ENCODE data around the gene MUC2.
A peak's percentile ranks its signal among the peaks of the same experiment; 100 is the strongest.

Gene MUC2

DNA sequence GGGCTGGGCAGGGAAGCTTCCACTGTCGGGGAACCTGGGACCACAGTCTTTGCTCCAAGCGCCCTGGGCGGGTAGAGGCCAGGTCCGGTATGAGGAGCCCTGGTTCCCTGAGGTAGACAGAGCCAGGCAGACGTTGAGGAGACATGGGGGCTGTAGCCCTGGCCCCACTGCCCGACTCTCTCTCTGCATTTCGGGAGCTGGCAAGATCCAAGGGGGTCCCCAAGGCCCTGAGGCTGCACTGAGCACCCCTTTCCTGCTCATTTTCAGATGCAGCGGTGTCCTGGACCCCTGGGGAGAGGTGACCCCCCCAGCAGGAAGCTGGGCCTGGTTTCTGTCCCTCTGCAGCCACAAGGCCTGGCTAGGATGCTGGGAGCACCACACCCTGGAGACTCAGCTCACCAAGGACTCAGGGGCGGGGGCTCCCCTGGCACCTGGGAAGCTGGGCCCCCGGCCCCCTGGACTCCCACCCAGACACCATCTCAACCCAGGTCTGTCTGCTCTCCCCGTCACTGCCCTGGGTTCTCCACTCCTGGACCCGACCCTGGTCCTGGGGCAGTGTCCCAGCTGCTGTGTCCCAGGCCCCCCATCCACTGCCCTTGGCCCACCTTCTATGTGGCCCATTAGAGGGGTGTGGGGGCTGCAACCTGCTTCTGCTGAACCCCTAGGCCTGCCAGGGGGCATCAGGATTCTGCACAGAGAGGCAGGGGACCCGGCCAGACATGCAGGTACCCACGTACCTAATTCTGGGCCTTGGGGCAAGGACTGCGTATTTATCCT lies 23.1 kb upstream of the MUC2 start:
- no peaks in the 10 kb centered on the region for H3K9me3 ChIP-seq (ENCODE audit: control insufficient read depth in 1 of 2, low read length in 2 of 2)
- no peak overlapping the region for H3K9ac ChIP-seq (ENCODE audit: low read depth in 1 of 2, low read length in 2 of 2)
- H3K27ac ChIP-seq (ENCODE audit: low read depth, low read length), result no peak overlapping the region
- peaks cover 21 to 32% of the 10 kb centered on the region in 2 donors for H3K4me1 ChIP-seq (ENCODE audit: control insufficient read depth in 1 of 2, insufficient read depth in 2 of 2, low read length in 2 of 2)
- H3K27me3 ChIP-seq (ENCODE audit: control insufficient read depth in 1 of 2, insufficient read depth in 2 of 2, low read length in 2 of 2), result peaks cover 10 to 18% of the 10 kb centered on the region in 2 donors
- H3K36me3 ChIP-seq (ENCODE audit: control insufficient read depth in 1 of 2, insufficient read depth in 2 of 2, low read length in 2 of 2), result no peaks in the 10 kb centered on the region
- no peak overlapping the region for H3K4me3 ChIP-seq (ENCODE audit: low read depth in 1 of 2, low read length in 2 of 2)

DNA sequence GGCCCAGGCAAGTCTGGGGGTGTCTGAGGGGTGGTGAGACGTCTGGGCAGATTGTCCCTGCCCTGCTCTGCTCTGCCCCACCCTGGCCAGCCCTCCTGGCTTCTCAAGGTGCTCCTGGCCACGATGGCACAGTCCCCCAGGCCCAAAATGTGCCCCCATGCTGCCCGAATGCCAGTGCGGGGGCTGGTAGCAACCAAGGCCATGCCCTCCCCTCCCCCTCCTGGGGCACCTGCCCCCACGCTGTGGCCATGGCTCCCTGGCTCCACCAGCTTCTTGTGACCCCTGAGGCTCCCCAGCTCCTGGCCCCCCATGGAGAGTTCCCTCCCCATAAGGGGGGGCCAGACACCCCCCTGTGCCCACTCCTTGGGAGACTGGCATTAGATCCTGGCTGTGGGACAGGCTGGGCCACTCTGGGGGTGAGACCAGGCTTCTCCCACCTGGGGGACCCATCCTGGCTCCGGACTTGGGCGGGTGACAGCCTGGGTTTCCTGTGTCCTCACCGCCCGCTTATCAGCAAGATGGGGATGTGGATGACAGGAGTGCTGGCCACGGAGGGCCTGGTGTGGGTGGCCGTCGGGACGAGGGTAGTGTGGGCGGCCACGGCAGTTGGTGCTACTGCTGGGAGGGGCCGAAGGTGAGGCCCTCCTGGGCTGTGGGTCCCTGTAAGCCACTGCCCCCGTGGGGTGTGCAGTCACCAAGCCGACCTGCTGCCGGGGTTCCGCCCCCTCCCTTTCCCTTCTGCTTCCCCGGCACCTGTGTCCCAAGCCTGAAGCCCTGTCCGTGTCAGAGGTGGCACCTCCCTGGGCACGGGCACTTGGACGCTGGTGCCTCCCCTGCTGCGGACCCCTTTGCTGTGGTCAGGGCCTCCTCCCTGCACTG lies 22.3 kb upstream of the MUC2 start:
- no peak overlapping the region for H3K4me3 ChIP-seq (ENCODE audit: low read depth in 1 of 2, low read length in 2 of 2)
- no peaks in the 10 kb centered on the region for H3K9me3 ChIP-seq (ENCODE audit: control insufficient read depth in 1 of 2, low read length in 2 of 2)
- peaks cover 8 to 17% of the 10 kb centered on the region in 2 donors for H3K27me3 ChIP-seq (ENCODE audit: control insufficient read depth in 1 of 2, insufficient read depth in 2 of 2, low read length in 2 of 2)
- H3K9ac ChIP-seq (ENCODE audit: low read depth in 1 of 2, low read length in 2 of 2), result no peak overlapping the region
- H3K36me3 ChIP-seq (ENCODE audit: control insufficient read depth in 1 of 2, insufficient read depth in 2 of 2, low read length in 2 of 2), result no peaks in the 10 kb centered on the region
- H3K4me1 ChIP-seq (ENCODE audit: control insufficient read depth in 1 of 2, insufficient read depth in 2 of 2, low read length in 2 of 2), result peaks cover 21 to 32% of the 10 kb centered on the region in 2 donors
- no peak overlapping the region for H3K27ac ChIP-seq (ENCODE audit: low read depth, low read length)

DNA sequence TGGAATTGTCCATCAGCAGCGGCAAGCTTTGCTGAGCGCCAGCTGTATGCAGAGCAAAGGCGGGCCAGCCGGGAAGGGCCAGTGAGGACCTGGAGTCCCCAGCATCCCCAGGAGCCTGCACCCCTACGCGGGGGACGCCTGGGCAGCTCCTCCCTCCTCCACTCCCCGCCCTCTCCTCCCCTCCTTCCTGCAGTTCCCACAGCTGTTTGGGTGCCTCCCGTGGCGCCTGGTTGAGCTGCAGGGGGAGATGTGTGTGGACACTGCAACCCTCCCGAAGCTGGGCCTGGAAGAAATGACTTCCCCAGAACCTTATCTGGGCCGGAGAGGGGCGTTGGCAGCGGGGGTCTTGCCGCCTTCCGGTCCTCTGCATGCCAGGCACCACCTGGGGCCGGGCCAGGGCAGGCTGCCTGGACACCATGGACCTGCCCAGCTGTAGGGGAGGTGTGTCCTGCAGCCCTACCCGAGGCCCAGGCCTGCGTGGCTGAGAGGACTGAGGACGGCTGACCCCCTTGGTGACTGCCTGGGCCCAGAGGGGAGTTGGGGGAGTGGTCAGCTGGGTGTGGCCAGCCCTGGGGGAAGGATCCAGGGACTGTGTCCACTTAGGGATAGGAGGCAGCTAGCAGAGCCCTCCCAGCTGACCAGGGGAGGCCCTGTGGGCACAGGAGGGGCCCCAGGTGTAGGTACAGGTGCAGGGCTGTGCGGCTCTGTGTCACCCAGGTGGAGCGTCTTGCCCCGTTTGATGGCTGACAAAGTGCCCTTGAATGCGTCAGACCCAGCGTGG lies 21.4 kb upstream of the MUC2 start:
- H3K4me3 ChIP-seq (ENCODE audit: low read depth in 1 of 2, low read length in 2 of 2), result no peak overlapping the region
- no peaks in the 10 kb centered on the region for H3K36me3 ChIP-seq (ENCODE audit: control insufficient read depth in 1 of 2, insufficient read depth in 2 of 2, low read length in 2 of 2)
- peak overlapping the region in 1 of 2 donors; percentile 9 for H3K9ac ChIP-seq (ENCODE audit: low read depth in 1 of 2, low read length in 2 of 2)
- H3K9me3 ChIP-seq (ENCODE audit: control insufficient read depth in 1 of 2, low read length in 2 of 2), result no peaks in the 10 kb centered on the region
- H3K27ac ChIP-seq (ENCODE audit: low read depth, low read length), result peak overlapping the region; percentile 42
- H3K27me3 ChIP-seq (ENCODE audit: control insufficient read depth in 1 of 2, insufficient read depth in 2 of 2, low read length in 2 of 2), result peaks cover 4 to 11% of the 10 kb centered on the region in 2 donors
- H3K4me1 ChIP-seq (ENCODE audit: control insufficient read depth in 1 of 2, insufficient read depth in 2 of 2, low read length in 2 of 2), result peaks cover 21 to 32% of the 10 kb centered on the region in 2 donors

DNA sequence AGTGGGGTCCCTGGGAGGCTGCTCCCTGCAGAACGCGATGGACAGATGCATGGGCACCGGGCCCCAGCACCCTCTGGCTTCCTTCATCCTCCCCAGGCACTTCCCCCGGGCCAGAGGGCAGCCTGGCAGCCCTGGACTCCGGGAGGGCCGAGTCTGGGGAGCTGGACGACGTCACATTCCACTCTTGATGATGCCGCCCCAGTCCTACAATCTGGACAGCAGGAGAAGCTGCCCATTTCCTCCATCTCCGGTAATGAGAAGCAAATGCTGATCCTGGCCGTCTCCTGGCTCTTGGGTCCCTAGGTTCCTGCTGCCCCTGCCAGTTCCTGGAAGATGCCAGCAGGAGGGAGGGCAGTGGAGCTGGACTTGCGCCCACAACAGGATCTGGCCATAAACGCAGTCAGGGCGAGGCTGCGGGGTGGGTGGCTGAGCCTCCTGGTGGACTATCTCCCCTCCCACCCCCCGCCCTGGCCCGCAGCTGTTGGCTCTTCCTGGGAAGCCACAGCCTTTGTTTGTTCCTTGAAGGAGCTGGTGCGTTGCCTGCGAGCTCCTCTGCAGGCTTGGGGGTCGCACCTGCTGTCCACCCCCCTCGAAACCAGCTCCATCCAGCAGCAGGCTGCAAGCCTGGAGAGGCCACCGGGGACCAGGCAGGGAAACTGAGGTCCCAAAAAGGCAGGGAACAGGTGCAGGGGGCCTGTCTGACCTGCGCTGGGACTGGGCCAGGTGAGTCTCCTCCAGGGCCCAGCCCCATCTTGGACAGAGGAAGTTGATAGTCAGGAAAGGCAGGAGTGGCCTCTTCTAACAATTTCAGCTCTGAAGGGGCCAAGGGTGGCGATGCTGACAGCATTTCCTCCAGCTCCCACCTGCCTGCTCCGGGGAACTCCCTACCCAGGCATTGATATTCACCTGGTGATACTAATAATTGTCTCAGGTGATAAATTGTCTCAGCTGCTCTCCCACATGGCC lies 20.2 kb upstream of the MUC2 start:
- H3K36me3 ChIP-seq (ENCODE audit: control insufficient read depth in 1 of 2, insufficient read depth in 2 of 2, low read length in 2 of 2), result no peaks in the 10 kb centered on the region
- H3K9me3 ChIP-seq (ENCODE audit: control insufficient read depth in 1 of 2, low read length in 2 of 2), result no peaks in the 10 kb centered on the region
- H3K27me3 ChIP-seq (ENCODE audit: control insufficient read depth in 1 of 2, insufficient read depth in 2 of 2, low read length in 2 of 2), result peaks cover 0 to 9% of the 10 kb centered on the region in 2 donors
- peak overlapping the region; percentile 62 for H3K27ac ChIP-seq (ENCODE audit: low read depth, low read length)
- peak overlapping the region; percentile 9 to 51 for H3K9ac ChIP-seq (ENCODE audit: low read depth in 1 of 2, low read length in 2 of 2)
- peaks cover 21 to 32% of the 10 kb centered on the region in 2 donors for H3K4me1 ChIP-seq (ENCODE audit: control insufficient read depth in 1 of 2, insufficient read depth in 2 of 2, low read length in 2 of 2)
- peak overlapping the region; percentile 5 to 43 for H3K4me3 ChIP-seq (ENCODE audit: low read depth in 1 of 2, low read length in 2 of 2)

DNA sequence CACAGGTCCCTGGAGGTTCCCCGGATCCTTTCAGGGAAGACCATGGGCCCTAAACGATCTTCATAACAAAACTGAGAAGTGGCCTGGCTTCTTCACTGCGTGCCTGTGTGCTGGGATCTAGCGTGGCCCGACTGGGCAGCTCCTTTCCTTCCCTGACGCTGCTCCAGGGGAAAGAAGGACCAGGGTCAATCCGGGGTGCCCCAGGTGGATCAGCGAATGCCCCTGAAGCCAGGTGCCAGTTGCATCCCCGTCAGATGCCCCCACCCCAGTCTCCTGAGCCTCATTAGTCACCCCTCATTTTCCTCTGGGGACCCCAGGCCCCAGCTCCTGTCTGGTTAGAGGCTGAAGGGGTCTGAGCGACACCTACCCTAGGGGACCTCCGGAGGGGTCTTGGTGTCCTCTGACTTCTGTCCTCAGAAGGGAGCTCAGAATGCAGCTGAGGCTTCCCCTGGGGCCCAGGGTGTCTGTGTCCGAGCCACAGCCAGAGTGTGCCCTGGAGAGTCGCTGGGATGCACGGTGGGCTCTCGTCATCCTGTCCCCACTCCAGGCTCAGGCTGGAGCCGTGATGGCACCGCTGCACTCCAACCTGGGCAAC lies 19.5 kb upstream of the MUC2 start:
- H3K36me3 ChIP-seq (ENCODE audit: control insufficient read depth in 1 of 2, insufficient read depth in 2 of 2, low read length in 2 of 2), result no peaks in the 10 kb centered on the region
- H3K27me3 ChIP-seq (ENCODE audit: control insufficient read depth in 1 of 2, insufficient read depth in 2 of 2, low read length in 2 of 2), result peaks cover 0 to 4% of the 10 kb centered on the region in 2 donors
- H3K4me1 ChIP-seq (ENCODE audit: control insufficient read depth in 1 of 2, insufficient read depth in 2 of 2, low read length in 2 of 2), result peaks cover 24 to 35% of the 10 kb centered on the region in 2 donors
- no peak overlapping the region for H3K27ac ChIP-seq (ENCODE audit: low read depth, low read length)
- peak overlapping the region in 1 of 2 donors; percentile 5 for H3K4me3 ChIP-seq (ENCODE audit: low read depth in 1 of 2, low read length in 2 of 2)
- no peaks in the 10 kb centered on the region for H3K9me3 ChIP-seq (ENCODE audit: control insufficient read depth in 1 of 2, low read length in 2 of 2)
- peak overlapping the region; percentile 9 to 51 for H3K9ac ChIP-seq (ENCODE audit: low read depth in 1 of 2, low read length in 2 of 2)

DNA sequence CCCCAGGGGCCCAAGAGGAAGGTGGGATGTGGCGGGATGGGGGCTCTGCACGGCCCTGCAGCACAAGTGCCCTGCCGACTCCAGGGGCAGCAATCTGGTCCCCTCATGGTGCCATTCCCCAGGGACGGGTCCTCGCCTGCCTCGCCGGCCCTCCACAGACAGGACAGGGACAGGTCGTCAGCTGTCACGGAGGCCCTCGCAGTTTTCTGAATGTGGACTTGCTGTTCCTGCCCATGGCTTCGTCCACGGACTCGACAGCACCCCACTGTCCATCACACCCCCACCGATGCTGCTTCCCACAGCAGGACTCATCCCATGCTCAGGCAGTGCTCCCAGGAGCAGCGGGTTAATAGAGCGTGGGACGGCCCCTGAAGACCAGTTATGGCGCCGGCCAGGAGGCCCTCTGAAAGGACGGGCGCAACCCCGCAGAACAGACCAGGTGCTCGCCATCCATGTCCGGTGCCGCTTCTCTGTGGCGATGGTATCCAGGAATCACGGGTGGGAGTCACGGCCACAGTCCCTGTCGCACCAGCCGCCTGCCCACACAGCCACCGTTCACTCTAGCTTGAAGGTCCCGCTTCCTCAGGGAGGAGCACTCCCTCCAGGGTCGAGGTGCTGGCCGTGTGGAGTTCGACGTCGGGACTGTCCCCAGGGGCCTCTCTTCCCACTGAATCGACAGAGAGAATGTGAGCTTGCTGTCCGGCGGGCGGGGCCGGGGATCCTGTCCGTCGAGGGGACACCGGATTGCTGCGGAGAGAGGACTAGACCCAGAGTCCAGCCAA lies 18.5 kb upstream of the MUC2 start:
- Histone ChIP-seq H3K9me3 (ENCODE audit: control insufficient read depth in 1 of 2, low read length in 2 of 2) (no peaks in the 10 kb centered on the region), H3K27ac (ENCODE audit: low read depth, low read length) (no peak overlapping the region), H3K36me3 (ENCODE audit: control insufficient read depth in 1 of 2, insufficient read depth in 2 of 2, low read length in 2 of 2) (no peaks in the 10 kb centered on the region), H3K9ac (ENCODE audit: low read depth in 1 of 2, low read length in 2 of 2) (no peak overlapping the region), H3K4me1 (ENCODE audit: control insufficient read depth in 1 of 2, insufficient read depth in 2 of 2, low read length in 2 of 2) (peaks cover 23 to 35% of the 10 kb centered on the region in 2 donors), H3K27me3 (ENCODE audit: control insufficient read depth in 1 of 2, insufficient read depth in 2 of 2, low read length in 2 of 2) (peaks cover 0 to 4% of the 10 kb centered on the region in 2 donors), H3K4me3 (ENCODE audit: low read depth in 1 of 2, low read length in 2 of 2) (no peak overlapping the region)

DNA sequence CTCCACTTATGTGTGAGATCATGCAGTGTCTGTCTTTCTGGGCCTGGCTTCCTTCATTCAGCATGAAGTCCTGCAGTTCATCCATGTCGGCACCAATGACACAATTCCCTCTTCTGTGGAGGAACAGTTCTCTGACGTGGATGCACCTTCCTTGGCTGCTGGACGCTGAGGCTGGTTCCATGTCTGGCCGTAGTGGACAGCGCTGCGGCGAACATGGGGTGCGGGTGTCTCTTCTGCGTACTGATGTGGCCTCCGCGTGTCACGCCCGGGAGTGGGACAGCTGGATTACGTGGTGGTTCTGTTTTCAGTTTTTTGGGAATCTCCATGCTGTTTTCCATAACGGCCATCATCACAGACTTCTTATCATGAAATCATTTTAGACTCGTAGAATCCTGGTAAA lies 16.9 kb upstream of the MUC2 start:
- H3K9ac ChIP-seq (ENCODE audit: low read depth in 1 of 2, low read length in 2 of 2), result no peak overlapping the region
- H3K27ac ChIP-seq (ENCODE audit: low read depth, low read length), result no peak overlapping the region
- H3K27me3 ChIP-seq (ENCODE audit: control insufficient read depth in 1 of 2, insufficient read depth in 2 of 2, low read length in 2 of 2), result peaks cover 0 to 2% of the 10 kb centered on the region in 2 donors
- peaks cover 4 to 8% of the 10 kb centered on the region in 2 donors for H3K9me3 ChIP-seq (ENCODE audit: control insufficient read depth in 1 of 2, low read length in 2 of 2)
- no peaks in the 10 kb centered on the region for H3K36me3 ChIP-seq (ENCODE audit: control insufficient read depth in 1 of 2, insufficient read depth in 2 of 2, low read length in 2 of 2)
- peaks cover 30 to 34% of the 10 kb centered on the region in 2 donors for H3K4me1 ChIP-seq (ENCODE audit: control insufficient read depth in 1 of 2, insufficient read depth in 2 of 2, low read length in 2 of 2)
- H3K4me3 ChIP-seq (ENCODE audit: low read depth in 1 of 2, low read length in 2 of 2), result no peak overlapping the region

DNA sequence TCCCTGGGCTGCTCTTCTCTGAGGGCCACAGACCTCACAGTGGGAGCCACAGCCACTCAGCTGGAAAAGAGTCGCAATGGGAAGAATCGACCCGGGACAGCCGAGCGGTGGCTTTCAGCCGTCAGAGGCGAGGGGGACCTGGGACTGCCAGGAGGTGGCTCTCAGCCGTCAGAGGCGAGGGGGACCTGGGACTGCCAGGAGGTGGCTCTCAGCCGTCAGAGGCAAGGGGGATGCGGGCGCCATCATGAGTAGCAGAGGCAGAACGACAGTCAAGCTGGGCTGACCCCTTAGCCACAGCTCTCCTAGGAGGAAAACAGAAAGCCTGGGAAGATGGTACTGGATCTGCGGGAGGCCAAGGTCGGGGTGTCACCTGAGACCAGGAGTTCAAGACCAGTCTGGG lies 14.9 kb upstream of the MUC2 start:
- Histone ChIP-seq H3K9ac (ENCODE audit: low read depth in 1 of 2, low read length in 2 of 2) (no peak overlapping the region), H3K4me3 (ENCODE audit: low read depth in 1 of 2, low read length in 2 of 2) (no peak overlapping the region), H3K27ac (ENCODE audit: low read depth, low read length) (no peak overlapping the region), H3K36me3 (ENCODE audit: control insufficient read depth in 1 of 2, insufficient read depth in 2 of 2, low read length in 2 of 2) (no peaks in the 10 kb centered on the region), H3K4me1 (ENCODE audit: control insufficient read depth in 1 of 2, insufficient read depth in 2 of 2, low read length in 2 of 2) (peaks cover 16 to 18% of the 10 kb centered on the region in 2 donors), H3K27me3 (ENCODE audit: control insufficient read depth in 1 of 2, insufficient read depth in 2 of 2, low read length in 2 of 2) (no peaks in the 10 kb centered on the region), H3K9me3 (ENCODE audit: control insufficient read depth in 1 of 2, low read length in 2 of 2) (peaks cover 4 to 8% of the 10 kb centered on the region in 2 donors)
